PC-9 (cell line): ENCODE measurements around the gene LPO. TPM values are rescaled to one million over a fixed set of nuclear protein-coding genes. Genes with fewer than 3 reads are reported as not detected.

Experiments used
- BruUV-seq: library from RNA; stranded (reverse); fragments of 400-500 nt; replicated peaks from 2 replicates; lab custom pipeline; 2021; lab: Mats Ljungman, UMichigan
- CTCF ChIA-PET: fragments of 300-600 bp; sonication (Branson Sonifier 250); formaldehyde crosslinking; loops from one replicate; lab custom pipeline; 2022; ENCODE audit warnings: antibody characterized with exemption; lab: Charles Lee
- POLR2A ChIA-PET: fragments of 300-600 bp; sonication (Branson Sonifier 250); formaldehyde crosslinking; loops from one replicate; lab custom pipeline; 2022; ENCODE audit warnings: antibody characterized with exemption; ENCODE audit not compliant: unreplicated experiment; lab: Charles Lee
- DNase-seq, 2 experiments: peaks; one replicate each; pipeline versions ENCODE4 v3.0.0 to v3.0.0-alpha.2; 2015 to 2022; ENCODE audit warnings: mixed read lengths in 1 of 2
- H2AFZ ChIP-seq: fragments of 200-600 bp; sonication (generic); 2 replicates; pipeline ENCODE4 v1.8.1; 2017; ENCODE audit warnings: antibody characterized with exemption
- H3F3A ChIP-seq: fragments of 200-600 bp; sonication (generic); 2 replicates; pipeline ENCODE4 v1.8.1; 2017; ENCODE audit warnings: antibody characterized with exemption, mild to moderate bottlenecking, low read depth; ENCODE audit not compliant: insufficient read depth
- H3K27ac ChIP-seq: fragments of 200-600 bp; sonication (generic); 2 replicates; pipeline ENCODE4 v1.6.1; 2016; ENCODE audit warnings: mixed run types
- H3K27me3 ChIP-seq: fragments of 200-600 bp; sonication (generic); 2 replicates; pipeline ENCODE4 v1.6.1; 2016; ENCODE audit warnings: low read depth, mixed run types; ENCODE audit not compliant: insufficient read depth
- H3K36me3 ChIP-seq: fragments of 200-600 bp; sonication (generic); 2 replicates; pipeline ENCODE4 v1.6.1; 2016; ENCODE audit warnings: low read depth, mixed run types
- H3K4me1 ChIP-seq: fragments of 200-600 bp; sonication (generic); replicated peaks from 2 replicates; pipeline ENCODE4 v1.6.1; 2016; ENCODE audit warnings: mixed run types; ENCODE audit not compliant: insufficient read depth
- H3K4me2 ChIP-seq: fragments of 200-600 bp; sonication (generic); 2 replicates; pipeline ENCODE4 v1.6.1; 2017; ENCODE audit warnings: mixed run types
- H3K4me3 ChIP-seq: fragments of 200-600 bp; sonication (generic); 2 replicates; pipeline ENCODE4 v1.6.1; 2016; ENCODE audit warnings: mixed run types
- H3K79me2 ChIP-seq: fragments of 200-600 bp; sonication (generic); 2 replicates; pipeline ENCODE4 v1.6.1; 2017; ENCODE audit warnings: low read depth, mixed run types
- H3K9me2 ChIP-seq: fragments of 200-600 bp; sonication (generic); 2 replicates; pipeline ENCODE4 v1.8.1; 2017; ENCODE audit warnings: mild to moderate bottlenecking; ENCODE audit not compliant: insufficient read depth
- H3K9me3 ChIP-seq: fragments of 200-600 bp; sonication (generic); 2 replicates; pipeline ENCODE4 v1.8.1; 2016; ENCODE audit warnings: low read depth; ENCODE audit not compliant: insufficient read depth
- H4K20me1 ChIP-seq: fragments of 200-600 bp; sonication (generic); 2 replicates; pipeline ENCODE4 v1.8.1; 2017; ENCODE audit not compliant: insufficient read depth
- EZH2 ChIP-seq: fragments of 200-600 bp; sonication (generic); IDR thresholded peaks from 2 replicates; pipeline ENCODE4 v1.8.0; 2017; ENCODE audit warnings: antibody characterized with exemption, low read depth
- intact Hi-C: fragments of 100-400 bp; cut with micrococcal nuclease; formaldehyde crosslinking; loops from one replicate; pipeline ENCODE4 v1.10.0; 2022; ENCODE audit not compliant: unreplicated experiment
- total RNA-seq: library from RNA; stranded (reverse); gene quantifications from 2 replicates; pipeline ENCODE4 v1.2.3, GENCODE V29; 2021
- TF ChIP-seq, protein P1 (sequence below): fragments of 200-600 bp; sonication (generic); conservative IDR thresholded peaks from 2 replicates; pipeline ENCODE4 v1.6.1; 2017; ENCODE audit warnings: mixed run types, antibody characterized with exemption, mild to moderate bottlenecking, moderate library complexity

The LPO gene
- total RNA-seq, 1 experiment from 2014 or later = not detected

DNA sequence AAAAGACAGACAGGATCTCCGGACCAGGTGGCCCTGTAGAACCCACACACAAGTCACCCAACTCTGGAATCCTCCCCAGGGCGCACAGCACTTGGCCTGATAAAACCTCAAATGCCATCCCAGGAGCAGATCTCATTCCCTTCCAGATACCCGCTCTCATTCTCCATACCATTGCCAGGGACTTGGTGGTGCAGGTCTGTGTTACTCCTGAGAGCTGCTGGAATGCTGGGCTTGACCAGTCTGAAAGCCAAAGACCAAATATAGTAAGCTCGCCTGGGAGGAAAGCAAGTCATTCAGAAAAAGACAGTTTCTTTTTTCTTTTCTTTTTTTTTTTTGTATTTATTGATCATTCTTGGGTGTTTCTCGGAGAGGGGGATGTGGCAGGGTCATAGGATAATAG, 30.0 kb upstream of the LPO start:
- no TSS peak for BruUV-seq
- TF ChIP-seq, protein P1, sequence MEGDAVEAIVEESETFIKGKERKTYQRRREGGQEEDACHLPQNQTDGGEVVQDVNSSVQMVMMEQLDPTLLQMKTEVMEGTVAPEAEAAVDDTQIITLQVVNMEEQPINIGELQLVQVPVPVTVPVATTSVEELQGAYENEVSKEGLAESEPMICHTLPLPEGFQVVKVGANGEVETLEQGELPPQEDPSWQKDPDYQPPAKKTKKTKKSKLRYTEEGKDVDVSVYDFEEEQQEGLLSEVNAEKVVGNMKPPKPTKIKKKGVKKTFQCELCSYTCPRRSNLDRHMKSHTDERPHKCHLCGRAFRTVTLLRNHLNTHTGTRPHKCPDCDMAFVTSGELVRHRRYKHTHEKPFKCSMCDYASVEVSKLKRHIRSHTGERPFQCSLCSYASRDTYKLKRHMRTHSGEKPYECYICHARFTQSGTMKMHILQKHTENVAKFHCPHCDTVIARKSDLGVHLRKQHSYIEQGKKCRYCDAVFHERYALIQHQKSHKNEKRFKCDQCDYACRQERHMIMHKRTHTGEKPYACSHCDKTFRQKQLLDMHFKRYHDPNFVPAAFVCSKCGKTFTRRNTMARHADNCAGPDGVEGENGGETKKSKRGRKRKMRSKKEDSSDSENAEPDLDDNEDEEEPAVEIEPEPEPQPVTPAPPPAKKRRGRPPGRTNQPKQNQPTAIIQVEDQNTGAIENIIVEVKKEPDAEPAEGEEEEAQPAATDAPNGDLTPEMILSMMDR = no peak
- TF ChIP-seq EZH2 = no peak
- Histone ChIP-seq H3F3A (no peaks in the 10 kb centered on the region), H3K36me3 (no peaks in the 10 kb centered on the region), H2AFZ (no peak overlapping the region), H3K79me2 (no peaks in the 10 kb centered on the region), H3K9me3 (no peaks in the 10 kb centered on the region), H3K9me2 (no peaks in the 10 kb centered on the region), H4K20me1 (no peaks in the 10 kb centered on the region), H3K27me3 (no peaks in the 10 kb centered on the region), H3K4me2 (no peak overlapping the region), H3K4me1 (no peaks in the 10 kb centered on the region), H3K27ac (no peak overlapping the region), H3K4me3 (no peak overlapping the region)
- POLR2A ChIA-PET = no interaction called here
- DNase-seq = no peak
- CTCF ChIA-PET = no interaction called here
- intact Hi-C loops = no loop called here

DNA sequence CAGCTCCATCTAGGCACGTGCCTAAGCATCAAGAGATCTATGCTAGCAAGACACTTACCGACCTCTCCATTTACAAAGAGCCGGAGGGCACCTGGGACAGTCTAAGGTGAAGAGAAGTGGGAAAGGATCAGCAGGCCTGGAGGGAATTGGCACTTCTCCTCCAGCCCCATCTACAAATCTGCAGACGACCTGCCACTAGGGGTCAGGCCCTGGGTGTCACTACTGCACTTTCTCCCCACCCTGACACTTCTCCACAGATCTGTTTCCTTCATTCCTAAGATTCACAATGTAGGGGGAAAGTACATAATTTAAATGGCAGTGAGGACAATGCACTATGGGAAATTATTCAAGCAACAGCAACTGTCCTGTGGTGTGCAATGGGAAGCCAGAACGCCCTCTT, 27.5 kb upstream of the LPO start:
- BruUV-seq = no TSS peak
- H3F3A ChIP-seq = no peaks in the 10 kb centered on the region; the same call in 1 of the 2 replicates
- H3K36me3 ChIP-seq = no peaks in the 10 kb centered on the region
- TF ChIP-seq, protein P1 = no peak
- TF ChIP-seq EZH2 = no peak
- no peaks in the 10 kb centered on the region for H3K9me2 ChIP-seq
- H3K9me3 ChIP-seq = no peaks in the 10 kb centered on the region
- no peaks in the 10 kb centered on the region for H4K20me1 ChIP-seq
- no peaks in the 10 kb centered on the region for H3K4me1 ChIP-seq
- H3K27me3 ChIP-seq = no peaks in the 10 kb centered on the region
- no peak overlapping the region for H3K4me2 ChIP-seq
- intact Hi-C loops = loop anchor here (10.0 kb wide), 1 partner anchor 204 kb away; the partner anchor contains the start of gene RNF43
- no peak for DNase-seq
- no peak overlapping the region for H3K4me3 ChIP-seq
- CTCF ChIA-PET = no interaction called here
- no peaks in the 10 kb centered on the region for H3K79me2 ChIP-seq
- no peak overlapping the region for H3K27ac ChIP-seq
- H2AFZ ChIP-seq = no peak overlapping the region
- POLR2A ChIA-PET = no interaction called here

DNA sequence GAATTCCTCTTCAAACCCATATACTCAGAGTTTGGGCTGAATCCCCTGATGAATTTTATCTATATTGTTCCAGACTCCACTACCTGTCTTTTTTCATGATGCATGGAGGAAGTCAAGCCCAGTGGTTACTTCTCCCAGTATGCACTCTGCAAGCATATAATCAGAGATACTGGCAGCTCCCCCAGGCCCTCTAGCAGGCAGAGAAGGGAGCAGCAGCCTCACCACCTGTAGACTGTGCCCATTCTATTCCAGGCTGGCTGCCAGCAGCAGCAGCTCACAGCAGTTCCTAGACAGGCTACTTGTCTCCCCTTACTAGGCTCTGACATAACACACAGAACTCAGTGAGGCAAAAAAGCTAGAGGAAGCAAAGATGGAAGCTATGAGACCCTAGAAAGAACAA, 22.7 kb upstream of the LPO start:
- POLR2A ChIA-PET = no interaction called here
- BruUV-seq = no TSS peak
- CTCF ChIA-PET = no interaction called here
- Histone ChIP-seq H4K20me1 (no peaks in the 10 kb centered on the region), H3K9me2 (no peaks in the 10 kb centered on the region), H3K27me3 (no peaks in the 10 kb centered on the region), H3K9me3 (no peaks in the 10 kb centered on the region), H3F3A (no peaks in the 10 kb centered on the region; the same call in 1 of the 2 replicates), H3K27ac (no peak overlapping the region), H3K4me2 (no peak overlapping the region), H3K4me3 (no peak overlapping the region), H3K79me2 (no peaks in the 10 kb centered on the region), H3K36me3 (no peaks in the 10 kb centered on the region), H3K4me1 (peaks cover 11% of the 10 kb centered on the region), H2AFZ (no peak overlapping the region)
- intact Hi-C loops = loop anchor here (10.0 kb wide), 1 partner anchor 199 kb away; the partner anchor contains the start of gene RNF43
- TF ChIP-seq, protein P1 = no peak
- no peak for TF ChIP-seq EZH2
- no peak for DNase-seq
